ENCODE measurements around the gene TMC4.

DNA sequence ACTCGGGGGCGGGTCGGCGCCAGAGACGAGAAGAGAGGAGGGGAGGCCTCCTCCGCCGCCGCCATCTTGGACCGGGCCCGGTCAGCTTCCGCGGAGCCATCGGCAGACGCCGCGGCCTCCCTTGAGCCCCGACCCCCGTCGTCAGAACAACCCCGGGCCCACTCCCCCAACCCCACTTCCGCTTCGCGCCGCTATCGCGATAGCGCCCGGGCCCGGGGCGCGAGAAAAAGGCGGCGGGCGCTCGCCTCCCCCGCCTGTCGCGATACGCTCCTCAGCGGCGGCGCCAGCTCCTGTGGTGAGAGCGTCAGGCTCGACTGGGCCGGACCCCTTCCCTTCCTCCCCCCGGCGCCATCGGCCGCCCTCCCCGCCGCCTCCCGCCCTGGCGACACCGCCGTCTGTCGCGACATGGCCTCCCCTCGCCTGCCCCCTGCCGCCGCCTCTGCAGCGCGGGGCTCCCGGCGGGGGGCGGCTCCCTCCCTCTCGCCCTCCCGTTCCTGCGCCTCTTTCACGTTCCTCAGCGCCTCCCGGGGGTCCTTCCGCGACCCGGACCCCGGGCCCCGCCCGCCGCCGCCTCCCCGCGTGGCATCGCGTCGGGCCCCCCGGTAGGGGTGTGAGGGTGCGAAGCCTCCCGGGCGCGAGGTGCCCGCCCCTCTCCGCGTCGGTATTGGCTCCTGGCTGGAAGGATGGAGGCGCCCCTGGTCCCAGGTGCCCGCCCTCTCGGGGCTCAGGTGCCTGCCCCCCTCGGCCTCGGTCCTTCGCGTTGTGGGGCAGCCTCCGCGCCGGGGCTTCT lies 35.1 kb downstream of the TMC4 start, which contains the start of gene CNOT3:
- peak; percentile 77 for TF ChIP-seq POLR2A (IDR thresholded peaks at IDR 0.05)
- TF ChIP-seq, protein P1, sequence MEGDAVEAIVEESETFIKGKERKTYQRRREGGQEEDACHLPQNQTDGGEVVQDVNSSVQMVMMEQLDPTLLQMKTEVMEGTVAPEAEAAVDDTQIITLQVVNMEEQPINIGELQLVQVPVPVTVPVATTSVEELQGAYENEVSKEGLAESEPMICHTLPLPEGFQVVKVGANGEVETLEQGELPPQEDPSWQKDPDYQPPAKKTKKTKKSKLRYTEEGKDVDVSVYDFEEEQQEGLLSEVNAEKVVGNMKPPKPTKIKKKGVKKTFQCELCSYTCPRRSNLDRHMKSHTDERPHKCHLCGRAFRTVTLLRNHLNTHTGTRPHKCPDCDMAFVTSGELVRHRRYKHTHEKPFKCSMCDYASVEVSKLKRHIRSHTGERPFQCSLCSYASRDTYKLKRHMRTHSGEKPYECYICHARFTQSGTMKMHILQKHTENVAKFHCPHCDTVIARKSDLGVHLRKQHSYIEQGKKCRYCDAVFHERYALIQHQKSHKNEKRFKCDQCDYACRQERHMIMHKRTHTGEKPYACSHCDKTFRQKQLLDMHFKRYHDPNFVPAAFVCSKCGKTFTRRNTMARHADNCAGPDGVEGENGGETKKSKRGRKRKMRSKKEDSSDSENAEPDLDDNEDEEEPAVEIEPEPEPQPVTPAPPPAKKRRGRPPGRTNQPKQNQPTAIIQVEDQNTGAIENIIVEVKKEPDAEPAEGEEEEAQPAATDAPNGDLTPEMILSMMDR (IDR thresholded peaks at IDR 0.05) = no peak

Measured in testis (tissue), 2 donors.